CD4-positive, alpha-beta T cell treated with Interleukin-10 for 1 hour (primary cell): Measurements from ENCODE around the gene ROBO1.
"Not testable (repeated sequence)": the region's sequence is repeated elsewhere in the genome, so short reads cannot be mapped to it uniquely, and the experiment has no call there.

Source experiments
- DNase-seq: peaks from one replicate; pipeline ENCODE4 v3.0.0-alpha.2; 2020

ROBO1 gene

DNA sequence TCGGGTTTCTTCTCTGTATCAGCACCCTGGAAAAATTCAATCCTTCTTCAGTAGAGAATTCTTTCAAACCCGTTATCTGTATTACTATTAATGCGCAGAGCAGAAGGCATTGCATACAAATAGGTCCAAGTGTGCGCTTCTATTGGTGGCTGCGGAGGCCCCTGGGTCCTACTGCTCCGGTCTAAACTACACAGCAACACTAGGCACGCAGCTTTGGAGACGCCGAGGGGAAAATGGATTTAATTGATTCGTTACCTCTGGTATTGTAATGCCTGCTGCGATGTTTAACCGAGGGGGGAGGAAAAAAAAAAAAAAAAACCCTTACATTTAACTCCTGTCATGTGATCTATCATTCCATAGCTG lies at the start of gene ROBO1:
ROBO1 (minus strand) TSS at position 94 of the 363 bp plus-strand sequence.
- no peak for DNase-seq

DNA sequence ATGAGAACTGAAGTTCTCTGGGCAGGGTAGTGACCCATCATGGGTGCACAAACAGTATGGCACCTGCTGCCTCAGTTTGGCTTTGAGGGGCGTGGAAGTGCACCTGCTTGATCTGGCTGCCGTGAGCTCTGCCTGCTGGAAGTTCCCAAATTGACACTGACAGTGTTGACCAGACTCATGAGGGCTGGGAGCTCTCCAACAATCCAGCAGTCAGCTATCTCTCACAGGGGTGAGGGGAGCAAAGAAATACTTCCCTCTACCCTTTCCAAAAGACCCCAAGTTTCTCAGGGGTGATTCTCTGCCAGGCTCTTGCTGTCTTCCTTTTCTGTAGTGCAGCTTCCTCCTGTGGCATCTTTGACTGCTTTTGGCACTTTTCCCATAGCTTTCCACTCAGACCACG lies 49.4 kb upstream of the ROBO1 start:
- no peak for DNase-seq

DNA sequence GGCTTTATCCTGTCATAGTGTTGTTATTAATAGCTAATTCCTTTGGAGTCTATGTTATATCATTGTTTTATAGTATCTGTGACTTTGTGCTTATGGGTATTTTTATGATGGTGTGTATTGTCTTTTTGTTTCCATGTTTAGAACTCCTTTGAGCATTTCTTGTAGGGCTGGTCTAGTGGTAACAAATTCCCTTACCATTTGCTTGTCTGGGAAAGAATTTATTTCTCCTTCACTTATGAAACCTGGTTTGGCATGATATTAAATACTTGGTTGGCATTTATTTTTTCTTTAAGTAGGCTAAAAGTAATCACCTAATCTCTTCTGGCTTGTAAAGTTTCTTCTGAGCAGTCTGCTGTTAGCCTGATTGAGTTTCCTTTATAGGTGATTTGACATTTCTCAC lies 47.7 kb upstream of the ROBO1 start:
- no peak for DNase-seq

- DNase-seq = no peak
Measured at GRCh38 chr3:79810581-79810980, 42.8 kb upstream of the ROBO1 start.

GRCh38 chr3:79810092-79810491 lies 42.3 kb upstream of the ROBO1 start:
- no peak for DNase-seq

DNA sequence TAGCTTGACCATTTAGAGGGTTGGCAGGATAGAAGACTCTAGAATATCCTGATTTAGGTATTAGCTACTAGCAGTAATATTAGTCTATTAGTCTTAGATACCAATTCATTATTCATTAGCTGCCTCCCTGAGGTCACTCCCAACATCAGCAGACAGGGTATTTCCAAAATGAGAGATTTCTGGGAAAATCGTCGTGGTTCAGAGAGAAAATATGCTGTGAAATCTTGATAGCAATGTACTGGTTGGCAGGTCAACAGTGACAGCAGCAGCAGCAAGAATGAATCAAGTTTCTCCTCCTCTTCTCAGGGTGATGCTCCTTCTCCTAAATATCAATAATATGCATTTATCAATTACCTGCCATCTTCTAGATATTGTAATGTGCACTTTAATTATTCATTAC lies 41.3 kb upstream of the ROBO1 start:
- no peak for DNase-seq

DNA sequence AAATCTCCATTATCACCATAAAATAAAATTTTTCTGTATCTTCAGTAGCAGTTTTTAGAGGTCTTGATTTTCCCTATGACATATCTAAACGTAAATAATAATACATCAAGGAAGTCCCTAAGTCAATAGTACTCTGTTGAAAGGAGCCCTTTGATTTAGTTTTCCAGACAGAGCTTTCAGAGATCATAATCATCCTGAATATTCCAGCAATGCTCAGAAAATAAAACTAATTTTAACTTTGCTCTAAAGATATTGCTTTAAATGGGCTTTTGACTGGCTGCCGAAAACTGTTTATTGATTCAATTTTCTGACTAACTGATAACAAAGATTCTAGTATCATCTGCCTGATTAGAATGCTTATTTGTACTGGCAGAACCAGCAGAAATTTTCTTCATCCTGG lies 40.7 kb upstream of the ROBO1 start:
- DNase-seq = no peak

DNA sequence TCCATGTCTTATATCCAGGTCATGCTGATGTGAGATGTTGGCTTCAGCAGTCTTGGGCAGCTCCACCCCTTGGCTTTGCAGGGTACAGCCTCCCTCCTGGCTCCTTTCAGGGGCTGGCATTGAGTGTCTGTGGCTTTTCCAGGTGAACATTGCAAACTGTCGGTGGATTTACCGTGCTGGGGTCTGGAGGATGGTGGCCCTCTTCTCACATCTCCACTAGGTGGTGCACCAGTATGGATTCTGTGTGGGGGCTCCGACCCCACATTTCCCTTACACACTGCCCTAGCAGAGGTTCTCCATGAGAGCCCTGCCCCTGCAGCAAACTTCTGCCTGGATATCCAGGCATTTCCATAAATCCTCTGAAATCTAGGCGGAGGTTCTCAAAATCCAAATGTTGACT lies 22.4 kb upstream of the ROBO1 start:
- DNase-seq = not testable (repeated sequence)

DNA sequence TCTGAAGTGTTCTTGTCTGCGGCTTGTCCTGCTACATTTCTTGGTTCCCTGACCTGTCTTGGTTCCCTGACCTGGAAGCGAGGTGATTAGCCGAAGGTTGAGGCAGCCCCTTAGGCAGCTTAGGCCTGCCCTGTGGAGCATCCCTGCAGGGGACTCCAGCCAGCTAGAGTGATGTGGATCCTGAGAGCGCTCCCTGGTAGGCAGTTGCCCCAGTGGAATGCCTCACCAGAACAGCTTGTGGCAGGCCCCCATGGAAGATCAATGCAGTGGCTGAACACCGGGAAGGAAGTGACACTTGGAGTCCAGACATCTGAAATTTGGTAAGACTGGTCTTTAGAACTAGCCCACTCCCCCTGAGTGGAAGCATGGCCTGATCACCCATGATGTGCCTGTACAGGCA lies 5.5 kb upstream of the ROBO1 start:
- DNase-seq = no peak

GRCh38 chr3:79769229-79769628 lies 1.4 kb upstream of the ROBO1 start:
- DNase-seq = no peak

GRCh38 chr3:79767194-79767904 lies 449 bp downstream of the ROBO1 start:
- no peak for DNase-seq

DNA sequence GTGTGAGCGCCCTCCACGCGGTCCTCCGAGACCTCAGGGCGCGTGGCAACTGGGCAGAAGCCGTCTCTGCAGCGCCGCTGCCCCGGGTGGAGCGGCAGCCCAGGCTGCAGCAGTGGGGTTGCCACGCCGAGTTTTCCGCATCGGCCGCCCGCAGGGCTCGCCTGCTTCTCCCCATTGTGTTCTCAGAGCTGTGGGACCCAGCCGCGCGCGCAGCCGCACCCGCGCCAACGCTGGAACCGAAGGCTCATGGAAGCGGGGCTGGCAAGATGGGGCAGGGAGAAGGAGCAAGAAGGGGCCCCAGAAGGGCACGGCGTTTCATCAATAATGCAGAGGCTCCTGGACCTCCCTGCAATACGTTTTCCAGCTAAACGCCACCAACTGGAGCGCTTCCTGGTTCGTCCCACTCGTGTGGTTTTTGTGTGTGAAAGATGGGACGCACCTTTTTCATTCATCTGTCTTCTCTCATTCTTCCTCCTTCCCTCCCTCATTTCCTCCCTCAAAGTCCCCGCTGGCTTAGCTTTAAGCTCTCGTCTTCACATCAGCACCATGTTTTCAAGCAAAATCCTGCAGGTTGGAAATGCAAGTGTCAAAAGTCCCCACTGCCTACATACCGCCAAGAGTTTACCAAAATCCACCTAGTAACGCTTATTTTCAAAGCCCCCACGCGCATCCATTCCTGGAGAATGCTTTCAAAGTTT lies 1.2 kb downstream of the ROBO1 start:
- DNase-seq = no peak

DNA sequence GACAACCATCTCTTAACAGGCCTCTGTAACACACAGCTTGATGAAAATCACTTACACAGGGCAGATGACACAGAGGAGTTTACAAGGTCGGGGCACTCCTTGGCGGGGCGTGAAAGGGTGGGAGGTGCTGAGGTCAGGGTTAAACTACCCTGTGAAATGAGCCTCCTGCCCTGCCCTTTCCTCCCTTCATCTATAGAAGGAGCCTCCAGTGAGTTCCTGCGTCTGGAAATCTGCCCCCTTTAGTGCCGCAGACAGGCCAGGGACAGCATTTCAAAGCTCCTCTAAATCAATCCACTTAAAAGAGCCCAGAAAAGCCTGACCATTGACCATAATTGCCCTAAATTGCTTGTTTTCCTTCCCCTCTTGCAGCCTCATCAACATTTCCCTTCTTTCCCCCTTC lies 1.9 kb downstream of the ROBO1 start:
- DNase-seq = no peak

DNA sequence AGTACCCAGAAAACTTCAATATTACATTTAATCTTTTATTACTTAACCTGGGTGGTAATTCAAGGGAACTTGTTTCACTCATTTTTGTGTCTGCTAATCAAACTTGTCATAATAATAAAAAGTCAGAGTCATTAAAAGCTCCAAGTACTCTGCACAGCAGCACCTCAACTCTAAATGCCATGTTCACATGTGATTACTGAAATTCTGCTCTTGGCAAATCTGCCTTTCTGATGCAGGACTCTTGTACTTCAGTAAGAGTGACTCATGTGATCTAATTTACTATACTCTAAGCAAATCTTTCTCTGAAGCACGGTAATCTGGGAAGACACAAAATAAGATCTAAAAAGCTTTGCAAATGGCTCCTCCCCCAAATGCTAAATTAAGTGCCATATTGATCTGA lies 6.4 kb downstream of the ROBO1 start:
- no peak for DNase-seq

DNA sequence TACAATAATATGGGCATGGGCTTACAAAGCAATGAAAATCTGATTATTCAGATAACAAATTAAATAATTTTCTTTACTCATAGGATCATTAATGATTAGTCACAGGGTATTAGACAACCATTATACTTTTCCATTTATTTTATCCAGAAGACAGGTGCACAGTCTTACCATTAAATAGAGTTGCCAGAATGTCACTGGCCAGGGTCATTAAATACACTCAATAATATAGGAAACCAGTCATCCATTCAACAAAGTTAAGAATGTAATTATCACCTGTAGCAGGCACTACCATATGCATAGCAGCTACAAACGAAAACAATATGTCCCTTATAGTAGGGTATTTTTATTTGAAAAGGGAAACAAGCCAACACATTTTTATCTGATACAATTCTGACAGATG lies 16.1 kb downstream of the ROBO1 start:
- DNase-seq = no peak

DNA sequence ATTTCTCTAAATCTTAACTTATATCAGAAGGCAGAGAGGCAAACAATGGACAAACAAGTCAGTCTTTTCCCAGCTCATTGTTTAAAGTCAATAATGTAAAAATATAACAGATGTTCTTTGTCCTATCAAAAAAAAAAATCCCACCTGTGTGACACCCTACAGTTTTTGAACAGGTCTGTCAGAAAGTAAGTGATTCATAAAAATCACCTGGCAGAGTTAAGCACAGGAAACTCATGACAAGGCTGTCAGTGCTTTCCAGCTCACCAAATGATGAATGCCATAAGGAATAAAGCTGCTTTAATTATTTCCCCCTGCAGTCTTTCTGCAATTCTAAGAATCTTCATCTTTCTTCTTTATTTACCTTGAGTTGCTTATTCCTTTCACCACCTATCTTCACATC lies 30.3 kb downstream of the ROBO1 start:
- no peak for DNase-seq

GRCh38 chr3:79729096-79729495 lies 38.7 kb downstream of the ROBO1 start:
- no peak for DNase-seq

GRCh38 chr3:79726786-79727185 lies 41.0 kb downstream of the ROBO1 start:
- DNase-seq = no peak

GRCh38 chr3:79724206-79724605 lies 43.6 kb downstream of the ROBO1 start:
- no peak for DNase-seq

GRCh38 chr3:79690072-79690471 lies 77.7 kb downstream of the ROBO1 start:
- DNase-seq = no peak

GRCh38 chr3:79685108-79685507 lies 82.7 kb downstream of the ROBO1 start:
- DNase-seq = no peak

DNA sequence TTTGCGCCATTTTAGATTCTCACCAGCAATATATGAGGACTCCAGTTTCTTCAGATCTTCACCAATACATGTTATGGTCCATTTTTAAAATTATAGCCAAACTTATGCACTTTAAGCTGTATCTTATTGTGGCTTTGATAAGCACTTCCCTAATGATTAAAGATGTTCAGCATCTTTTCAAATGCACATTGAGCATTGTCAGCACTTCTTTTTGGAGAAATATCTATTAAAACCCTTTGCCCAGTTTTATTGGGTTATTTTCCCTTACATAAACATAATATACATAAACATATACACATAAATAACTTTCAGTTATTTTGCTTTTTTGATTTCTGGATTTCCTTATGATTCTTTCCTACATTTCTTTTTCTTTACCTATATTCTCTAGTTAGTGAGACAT lies 83.8 kb downstream of the ROBO1 start:
- no peak for DNase-seq

DNA sequence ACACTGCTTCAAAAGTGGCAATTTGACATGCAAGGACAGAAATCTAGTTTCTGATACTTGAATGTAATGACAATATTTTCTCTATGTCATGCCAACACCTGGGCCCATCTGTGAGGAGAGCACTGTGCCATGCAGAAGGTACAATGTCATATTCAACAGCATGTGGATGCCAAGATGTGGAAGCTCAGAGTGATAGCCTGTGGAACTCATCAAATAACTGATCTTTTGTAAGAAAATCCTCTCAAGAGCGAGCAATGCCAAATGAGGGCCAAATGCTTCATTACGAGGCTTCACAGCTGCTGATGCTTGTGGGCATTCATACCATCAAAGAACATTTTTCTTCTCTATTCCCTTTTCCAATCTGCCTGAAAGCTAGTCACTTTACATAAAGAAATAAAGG lies 95.1 kb downstream of the ROBO1 start:
- no peak for DNase-seq

- no peak for DNase-seq
Measured at GRCh38 chr3:79672075-79672474, 95.7 kb downstream of the ROBO1 start.

GRCh38 chr3:79670178-79670577 lies 97.6 kb downstream of the ROBO1 start:
- DNase-seq = no peak
